ENCODE data around the gene GADD45A.

- no peak for TF ChIP-seq CTCF (IDR thresholded peaks at IDR 0.05; ENCODE audit: poor library complexity)
- no peak for TF ChIP-seq EZH2 (IDR thresholded peaks at IDR 0.05; ENCODE audit: borderline replicate concordance)
- no peak for TF ChIP-seq EZH2phosphoT487 (IDR thresholded peaks at IDR 0.05; ENCODE audit: low read depth, severe bottlenecking, unreplicated experiment)
Measured at GRCh38 chr1:67733681-67734322, 48.8 kb downstream of the GADD45A start.
